Limb (tissue), 2 donors: Measurements from ENCODE around the gene PAFAH1B1.
A peak's percentile ranks its signal among the peaks of the same experiment; 100 is the strongest.
"Not testable (repeated sequence)": the region's sequence is repeated elsewhere in the genome, so short reads cannot be mapped to it uniquely, and the experiment has no call there.

Experiments used
- DNase-seq, 2 donors: peaks; one replicate each; pipeline ENCODE4 v3.0.0-alpha.2; 2016; ENCODE audit errors: extremely low spot score in 2 of 2

PAFAH1B1 gene

GRCh38 chr17:2594722-2595599 is 1.5 kb downstream of the PAFAH1B1 start:
- DNase-seq, result no peak

GRCh38 chr17:2595716-2596115 is 2.3 kb downstream of the PAFAH1B1 start:
- peak in 1 of 2 donors; percentile 9 for DNase-seq

GRCh38 chr17:2598166-2598565 is 4.7 kb downstream of the PAFAH1B1 start:
- DNase-seq, result no peak

GRCh38 chr17:2602597-2603017 is 9.2 kb downstream of the PAFAH1B1 start:
- DNase-seq, result no peak

GRCh38 chr17:2608350-2608913 is 15.0 kb downstream of the PAFAH1B1 start:
- no peak for DNase-seq

GRCh38 chr17:2609091-2609490 is 15.6 kb downstream of the PAFAH1B1 start:
- DNase-seq, result no peak

GRCh38 chr17:2610195-2611175 is 17.0 kb downstream of the PAFAH1B1 start:
- no peak for DNase-seq

- no peak for DNase-seq
These were observed 18.2 kb downstream of the PAFAH1B1 start for GRCh38 chr17:2611627-2612026.

GRCh38 chr17:2612630-2613029 is 19.2 kb downstream of the PAFAH1B1 start:
- DNase-seq, result no peak

GRCh38 chr17:2613089-2613808 is 19.8 kb downstream of the PAFAH1B1 start:
- no peak for DNase-seq

GRCh38 chr17:2615882-2616281 is 22.4 kb downstream of the PAFAH1B1 start:
- no peak for DNase-seq

GRCh38 chr17:2621241-2621640 is 27.8 kb downstream of the PAFAH1B1 start:
- DNase-seq, result no peak

GRCh38 chr17:2621951-2622405 is 28.5 kb downstream of the PAFAH1B1 start:
- DNase-seq, result not testable (repeated sequence)

- not testable (repeated sequence) for DNase-seq
These were observed 29.4 kb downstream of the PAFAH1B1 start for GRCh38 chr17:2622721-2623301.

GRCh38 chr17:2624292-2624731 is 30.9 kb downstream of the PAFAH1B1 start:
- no peak for DNase-seq

- not testable (repeated sequence) for DNase-seq
These were observed 33.3 kb downstream of the PAFAH1B1 start for GRCh38 chr17:2626626-2627219.

GRCh38 chr17:2628922-2629321 is 35.5 kb downstream of the PAFAH1B1 start:
- not testable (repeated sequence) for DNase-seq

GRCh38 chr17:2631211-2631610 is 37.8 kb downstream of the PAFAH1B1 start:
- DNase-seq, result no peak

GRCh38 chr17:2634361-2634960 is 41.0 kb downstream of the PAFAH1B1 start:
- DNase-seq, result no peak

GRCh38 chr17:2635241-2635640 is 41.8 kb downstream of the PAFAH1B1 start:
- DNase-seq, result no peak
